Measurements from ENCODE around the gene NLRP3. TPM values are rescaled to one million over a fixed set of nuclear protein-coding genes. Genes with fewer than 3 reads are reported as not detected.

Gene NLRP3
- total and polyA plus RNA-seq, 4 donors, result 0.28 to 1.9 (median 0.61) TPM

- peaks cover 0 to 4% (median under 1%) of the 10 kb centered on the region in 4 donors for H3K4me1 ChIP-seq (ENCODE audit: control insufficient read depth in 4 of 4, insufficient read depth in 4 of 4, low read length in 3 of 4)
- TF ChIP-seq JUND (IDR thresholded peaks at IDR 0.05) (no peak), HNF4G (IDR thresholded peaks at IDR 0.05) (no peak), FOXA2 (IDR thresholded peaks at IDR 0.05) (no peak), SP1 (IDR thresholded peaks at IDR 0.05) (no peak), REST (IDR thresholded peaks at IDR 0.05) (no peak), RXRA (IDR thresholded peaks at IDR 0.05) (no peak), FOXA1 (IDR thresholded peaks at IDR 0.05) (no peak), TAF1 (conservative IDR thresholded peaks at IDR 0.05) (no peak), YY1 (IDR thresholded peaks at IDR 0.05) (no peak), EGR1 (IDR thresholded peaks at IDR 0.05; ENCODE audit: low read depth in 2 of 2) (no peak), MAX (IDR thresholded peaks at IDR 0.05) (no peak), HNF4A (conservative IDR thresholded peaks at IDR 0.05) (no peak)
- H3K27ac ChIP-seq (ENCODE audit: low read depth in 1 of 2, low read length in 2 of 2), result no peak overlapping the region
- DNase-seq (ENCODE audit: low spot score), result no peak
- no peak overlapping the region for H3K9ac ChIP-seq (ENCODE audit: low read depth in 1 of 2, low read length in 2 of 2)
- peaks cover 0 to 3% (median 1%) of the 10 kb centered on the region in 4 donors for H3K9me3 ChIP-seq (ENCODE audit: control insufficient read depth in 4 of 4, low read length in 3 of 4)
- no peaks in the 10 kb centered on the region for H3K36me3 ChIP-seq (ENCODE audit: control insufficient read depth in 4 of 4, insufficient read depth in 3 of 4, low read depth in 1 of 4, low read length in 3 of 4)
- 69% methylated on average over 16 of the region's 16 CpGs for WGBS
- no peak overlapping the region for H3K4me3 ChIP-seq (ENCODE audit: low read depth in 1 of 3, low read length in 3 of 3)
- no peaks in the 10 kb centered on the region for H3K27me3 ChIP-seq (ENCODE audit: control insufficient read depth in 4 of 4, insufficient read depth in 4 of 4, low read length in 3 of 4)
Measured at GRCh38 chr1:247370786-247371732, 44.9 kb upstream of the NLRP3 start.

GRCh38 chr1:247371801-247372259 is 44.1 kb upstream of the NLRP3 start:
- Histone ChIP-seq H3K9me3 (ENCODE audit: control insufficient read depth in 4 of 4, low read length in 3 of 4) (peaks cover 0 to 3% (median 1%) of the 10 kb centered on the region in 4 donors), H3K4me1 (ENCODE audit: control insufficient read depth in 4 of 4, insufficient read depth in 4 of 4, low read length in 3 of 4) (peaks cover 0 to 4% (median under 1%) of the 10 kb centered on the region in 4 donors), H3K27me3 (ENCODE audit: control insufficient read depth in 4 of 4, insufficient read depth in 4 of 4, low read length in 3 of 4) (peaks cover 0 to under 1% (median 0%) of the 10 kb centered on the region in 4 donors), H3K36me3 (ENCODE audit: control insufficient read depth in 4 of 4, insufficient read depth in 3 of 4, low read depth in 1 of 4, low read length in 3 of 4) (no peaks in the 10 kb centered on the region), H3K9ac (ENCODE audit: low read depth in 1 of 2, low read length in 2 of 2) (no peak overlapping the region), H3K4me3 (ENCODE audit: low read depth in 1 of 3, low read length in 3 of 3) (no peak overlapping the region), H3K27ac (ENCODE audit: low read depth in 1 of 2, low read length in 2 of 2) (no peak overlapping the region)
- WGBS, result 87% methylated on average over 16 of the region's 16 CpGs
- DNase-seq (ENCODE audit: low spot score), result no peak
- no peak for TF ChIP-seq TAF1 (conservative IDR thresholded peaks at IDR 0.05)
- no peak for TF ChIP-seq HNF4G (IDR thresholded peaks at IDR 0.05)
- no peak for TF ChIP-seq SP1 (IDR thresholded peaks at IDR 0.05)
- TF ChIP-seq ZBTB33 (IDR thresholded peaks at IDR 0.05), result no peak
- no peak for TF ChIP-seq MAX (IDR thresholded peaks at IDR 0.05)
- TF ChIP-seq REST (IDR thresholded peaks at IDR 0.05), result no peak
- TF ChIP-seq RXRA (IDR thresholded peaks at IDR 0.05), result no peak
- no peak for TF ChIP-seq FOXA2 (IDR thresholded peaks at IDR 0.05)
- no peak for TF ChIP-seq JUND (IDR thresholded peaks at IDR 0.05)
- TF ChIP-seq EGR1 (IDR thresholded peaks at IDR 0.05; ENCODE audit: low read depth in 2 of 2), result no peak
- no peak for TF ChIP-seq HNF4A (conservative IDR thresholded peaks at IDR 0.05)
- TF ChIP-seq RAD21 (IDR thresholded peaks at IDR 0.05), result no peak
- TF ChIP-seq ATF3 (IDR thresholded peaks at IDR 0.05), result no peak
- no peak for TF ChIP-seq NR2F2 (IDR thresholded peaks at IDR 0.05)
- no peak for TF ChIP-seq YY1 (IDR thresholded peaks at IDR 0.05)
